ENCODE data around the gene IGF1R. TPM values are rescaled to one million over a fixed set of nuclear protein-coding genes. Genes with fewer than 3 reads are reported as not detected.
"Not testable (repeated sequence)": the region's sequence is repeated elsewhere in the genome, so short reads cannot be mapped to it uniquely, and the experiment has no call there.

The IGF1R gene
- total RNA-seq, 2 experiments from 2014 or later, result 22.8 to 24.7 TPM

DNA sequence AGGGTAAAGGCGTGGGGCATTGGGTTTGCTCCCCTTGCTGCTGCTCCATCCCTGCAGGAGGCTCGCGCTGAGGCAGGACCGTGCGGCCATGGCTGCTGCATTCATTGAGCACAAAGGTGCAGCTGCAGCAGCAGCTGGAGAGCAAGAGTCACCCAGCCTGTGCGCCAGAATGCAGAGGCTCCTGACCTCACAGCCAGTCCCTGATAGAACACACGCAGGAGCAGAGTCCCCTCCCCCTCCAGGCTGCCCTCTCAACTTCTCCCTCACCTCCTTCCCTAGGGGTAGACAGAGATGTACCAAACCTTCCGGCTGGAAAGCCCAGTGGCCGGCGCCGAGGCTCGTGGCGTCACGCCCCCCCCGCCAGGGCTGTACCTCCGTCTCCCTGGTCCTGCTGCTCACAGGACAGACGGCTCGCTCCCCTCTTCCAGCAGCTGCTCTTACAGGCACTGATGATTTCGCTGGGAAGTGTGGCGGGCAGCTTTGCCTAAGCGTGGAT lies 312.3 kb downstream of the IGF1R start:
- ChIA-PET CTCF (no interaction called here), POLR2A (interaction anchor here (1.6 kb wide), 1 partner anchor 13 kb away, joined by 3 read pairs; no protein-coding TSS in a partner anchor)
- H3K4me3 Mint-ChIP-seq, result no peak overlapping the region
- DNase-seq (no peak), ATAC-seq (no peak)
- peaks cover 50% of the 10 kb centered on the region for H3K36me3 Mint-ChIP-seq (ENCODE audit: low read depth)
- no peaks in the 10 kb centered on the region for H3K4me1 Mint-ChIP-seq (ENCODE audit: low read depth)
- TF ChIP-seq, protein P1, sequence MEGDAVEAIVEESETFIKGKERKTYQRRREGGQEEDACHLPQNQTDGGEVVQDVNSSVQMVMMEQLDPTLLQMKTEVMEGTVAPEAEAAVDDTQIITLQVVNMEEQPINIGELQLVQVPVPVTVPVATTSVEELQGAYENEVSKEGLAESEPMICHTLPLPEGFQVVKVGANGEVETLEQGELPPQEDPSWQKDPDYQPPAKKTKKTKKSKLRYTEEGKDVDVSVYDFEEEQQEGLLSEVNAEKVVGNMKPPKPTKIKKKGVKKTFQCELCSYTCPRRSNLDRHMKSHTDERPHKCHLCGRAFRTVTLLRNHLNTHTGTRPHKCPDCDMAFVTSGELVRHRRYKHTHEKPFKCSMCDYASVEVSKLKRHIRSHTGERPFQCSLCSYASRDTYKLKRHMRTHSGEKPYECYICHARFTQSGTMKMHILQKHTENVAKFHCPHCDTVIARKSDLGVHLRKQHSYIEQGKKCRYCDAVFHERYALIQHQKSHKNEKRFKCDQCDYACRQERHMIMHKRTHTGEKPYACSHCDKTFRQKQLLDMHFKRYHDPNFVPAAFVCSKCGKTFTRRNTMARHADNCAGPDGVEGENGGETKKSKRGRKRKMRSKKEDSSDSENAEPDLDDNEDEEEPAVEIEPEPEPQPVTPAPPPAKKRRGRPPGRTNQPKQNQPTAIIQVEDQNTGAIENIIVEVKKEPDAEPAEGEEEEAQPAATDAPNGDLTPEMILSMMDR (IDR thresholded peaks at IDR 0.05), result no peak
- intact Hi-C loops (cut with micrococcal nuclease), result no loop called here
- H3K9me3 Mint-ChIP-seq, result peaks cover 11% of the 10 kb centered on the region
- H3K27ac Mint-ChIP-seq, result no peak overlapping the region
- no peaks in the 10 kb centered on the region for H3K27me3 Mint-ChIP-seq

DNA sequence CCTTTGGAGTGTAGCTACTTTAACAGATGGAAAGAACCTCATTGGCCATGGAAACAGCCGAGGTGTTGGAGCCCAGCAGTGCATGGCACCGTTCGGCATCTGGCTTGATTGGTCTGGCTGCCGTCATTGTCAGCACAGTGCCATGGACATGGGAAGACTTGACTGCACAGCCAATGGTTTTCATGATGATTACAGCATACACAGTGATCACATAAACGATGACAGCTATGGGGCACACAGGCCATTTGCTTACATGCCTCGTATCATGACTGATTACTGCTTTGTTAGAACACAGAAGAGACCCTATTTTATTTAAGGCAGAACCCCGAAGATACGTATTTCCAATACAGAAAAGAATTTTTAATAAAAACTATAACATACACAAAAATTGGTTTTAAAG lies 315.1 kb downstream of the IGF1R start:
- Mint-ChIP-seq H3K9me3 (peaks cover 12% of the 10 kb centered on the region), H3K4me3 (no peak overlapping the region), H3K27ac (no peak overlapping the region), H3K4me1 (ENCODE audit: low read depth) (no peaks in the 10 kb centered on the region), H3K27me3 (no peaks in the 10 kb centered on the region), H3K36me3 (ENCODE audit: low read depth) (peaks cover 40% of the 10 kb centered on the region)
- POLR2A ChIA-PET, result no interaction called here
- CTCF ChIA-PET, result interaction anchor here (1.7 kb wide), 1 partner anchor 444 kb away, joined by 4 read pairs; no protein-coding TSS in a partner anchor
- intact Hi-C loops (cut with micrococcal nuclease), result no loop called here
- TF ChIP-seq, protein P1 (IDR thresholded peaks at IDR 0.05), result no peak
- ATAC-seq (no peak), DNase-seq (no peak)

DNA sequence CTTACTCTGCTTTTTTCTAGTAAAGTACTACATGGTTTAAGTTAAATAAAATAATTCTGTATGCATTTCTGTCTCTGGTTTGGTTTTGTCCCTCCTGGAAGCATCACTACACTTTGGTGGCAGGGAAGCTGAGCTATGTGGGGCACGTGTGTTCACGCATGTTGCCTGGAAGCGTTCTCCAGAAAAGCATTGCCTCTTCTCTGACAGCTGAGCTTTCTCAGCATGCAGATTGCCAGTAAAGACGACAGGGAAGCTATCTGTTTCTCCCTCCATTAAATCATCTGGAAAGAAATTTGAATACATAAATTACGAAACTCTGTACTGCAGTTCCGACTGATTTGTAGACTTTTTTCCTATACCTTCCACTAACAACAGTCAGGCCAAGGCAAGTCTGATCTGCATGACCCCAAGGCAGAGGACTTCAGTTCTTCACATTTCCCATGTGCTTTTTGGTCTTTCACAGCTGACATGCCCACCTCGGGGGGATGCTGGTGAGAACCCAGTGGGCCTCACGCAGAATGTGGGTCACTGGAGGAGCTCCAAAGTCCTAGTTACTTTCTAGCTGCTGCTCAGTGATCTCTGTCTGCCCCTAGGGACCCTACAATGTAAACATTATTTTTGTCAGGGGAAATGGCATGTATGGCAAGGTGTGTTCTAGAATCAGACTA lies 316.3 kb downstream of the IGF1R start:
- CTCF ChIA-PET, result no interaction called here

DNA sequence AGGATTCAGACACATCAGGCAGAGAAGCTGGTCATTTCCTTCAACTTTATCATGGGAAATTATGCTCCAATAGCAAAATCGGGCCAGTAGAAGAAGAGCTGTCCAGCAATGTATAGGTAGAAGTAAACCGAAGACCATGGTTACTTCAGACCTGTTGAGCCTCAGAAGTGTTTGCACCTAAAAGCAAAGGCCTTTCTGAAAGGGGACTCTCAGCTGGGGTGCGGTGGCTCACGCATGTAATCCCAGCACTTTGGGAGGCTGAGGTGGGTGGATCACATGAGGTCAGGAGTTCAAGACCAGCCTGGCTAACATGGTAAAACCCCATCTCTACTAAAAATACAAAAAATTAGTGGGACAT lies 316.8 kb downstream of the IGF1R start:
- intact Hi-C loops (cut with micrococcal nuclease); CTCF ChIA-PET; DNase-seq; POLR2A ChIA-PET; H3K27me3 Mint-ChIP-seq; ATAC-seq; H3K4me1 Mint-ChIP-seq (ENCODE audit: low read depth); H3K27ac Mint-ChIP-seq; H3K4me3 Mint-ChIP-seq: not testable (repeated sequence)
- Mint-ChIP-seq H3K9me3 (peaks cover 12% of the 10 kb centered on the region), H3K36me3 (ENCODE audit: low read depth) (peaks cover 28% of the 10 kb centered on the region)

More for the DNA sequence above, 316.3 kb downstream of the IGF1R start:
- Mint-ChIP-seq H3K36me3 (ENCODE audit: low read depth) (peaks cover 32% of the 10 kb centered on the region), H3K4me3 (no peak overlapping the region), H3K27ac (no peak overlapping the region), H3K9me3 (peaks cover 12% of the 10 kb centered on the region), H3K27me3 (no peaks in the 10 kb centered on the region), H3K4me1 (ENCODE audit: low read depth) (no peaks in the 10 kb centered on the region)
- DNase-seq, result no peak
- intact Hi-C loops (cut with micrococcal nuclease), result no loop called here
- POLR2A ChIA-PET, result interaction anchor here (0.7 kb wide), 1 partner anchor 38 kb away, joined by 3 read pairs; no protein-coding TSS in a partner anchor
- TF ChIP-seq, protein P1 (IDR thresholded peaks at IDR 0.05), result no peak
- no peak for ATAC-seq

DNA sequence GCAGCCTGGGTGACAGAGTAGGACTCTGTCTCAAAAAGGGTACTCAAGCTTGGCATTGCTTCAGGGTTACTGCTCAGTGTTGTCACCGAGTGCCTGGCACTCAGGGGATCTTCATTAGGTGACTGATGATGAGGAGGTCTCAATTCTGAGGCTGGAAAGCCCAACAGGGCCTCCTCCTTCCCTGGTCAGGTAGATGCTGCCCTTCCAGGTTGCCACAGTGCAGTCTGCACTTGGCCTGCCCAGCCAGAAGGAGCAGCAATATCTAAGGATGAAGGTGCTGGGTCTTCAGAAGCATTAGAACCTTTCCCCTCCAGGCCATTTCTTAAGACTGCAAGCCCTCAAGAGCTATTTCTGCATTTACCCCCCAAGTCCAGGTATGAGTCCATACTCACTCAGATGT lies 317.3 kb downstream of the IGF1R start:
- no peak for ATAC-seq
- no peak for DNase-seq
- TF ChIP-seq, protein P1 (IDR thresholded peaks at IDR 0.05), result no peak
- no peak overlapping the region for H3K27ac Mint-ChIP-seq
- POLR2A ChIA-PET, result no interaction called here
- CTCF ChIA-PET, result no interaction called here
- peaks cover 23% of the 10 kb centered on the region for H3K36me3 Mint-ChIP-seq (ENCODE audit: low read depth)
- intact Hi-C loops (cut with micrococcal nuclease), result no loop called here
- H3K4me1 Mint-ChIP-seq (ENCODE audit: low read depth), result no peaks in the 10 kb centered on the region
- no peaks in the 10 kb centered on the region for H3K27me3 Mint-ChIP-seq
- peaks cover 12% of the 10 kb centered on the region for H3K9me3 Mint-ChIP-seq
- no peak overlapping the region for H3K4me3 Mint-ChIP-seq

Measured in activated CD8-positive, alpha-beta T cell treated with anti-CD3 and anti-CD28 coated beads for 36 hours (primary cell).